Sigmoid colon (tissue), 4 donors: ENCODE data around the gene RYR3.

Experiments
- CTCF ChIP-seq, 4 experiments: fragments of 450-650 bp in 3 of 4; fragments of 200-600 bp in 1 of 4; IDR thresholded peaks; one replicate each; pipeline ENCODE4 v1.5.1; 2016 to 2019; ENCODE audit warnings: antibody characterized with exemption in 4 of 4, mild to moderate bottlenecking in 3 of 4, moderate library complexity in 2 of 4
- EP300 ChIP-seq, 4 donors: sonication (generic); formaldehyde crosslinking; IDR thresholded peaks; one replicate each; pipeline ENCODE4 v1.6.1; 2017; ENCODE audit warnings: antibody characterized with exemption in 4 of 4
- POLR2A ChIP-seq, 2 donors: fragments of 450-650 bp; IDR thresholded peaks; one replicate each; pipeline ENCODE4 v1.6.1; 2016; ENCODE audit warnings: antibody characterized with exemption in 2 of 2, mild to moderate bottlenecking in 2 of 2, moderate library complexity in 2 of 2
- POLR2AphosphoS5 ChIP-seq, 4 donors: sonication (generic); formaldehyde crosslinking; IDR thresholded peaks; one replicate each; pipeline ENCODE4 v1.6.1; 2017; ENCODE audit warnings: antibody characterized with exemption in 4 of 4

- TF ChIP-seq CTCF (IDR thresholded peaks at IDR 0.05), result no peak
- TF ChIP-seq EP300 (IDR thresholded peaks at IDR 0.05), result no peak
- TF ChIP-seq POLR2A (IDR thresholded peaks at IDR 0.05), result no peak
- TF ChIP-seq POLR2AphosphoS5 (IDR thresholded peaks at IDR 0.05), result no peak
These were observed 596.6 kb downstream of the RYR3 start for GRCh38 chr15:33907326-33907725.
